HepG2 (cell line): ENCODE data around the gene RSPH9. TPM values are rescaled to one million over a fixed set of nuclear protein-coding genes. Genes with fewer than 3 reads are reported as not detected.

Experiments
- GATA4 ChIP-seq: sonication (generic); IDR thresholded peaks from 2 replicates; pipeline ENCODE4 v1.6.1; 2016; ENCODE audit warnings: antibody characterized with exemption, low read depth, borderline replicate concordance
- HDAC1 ChIP-seq: sonication (generic); formaldehyde crosslinking; IDR thresholded peaks from 2 replicates; pipeline ENCODE4 v1.5.1; 2020; ENCODE audit warnings: mild to moderate bottlenecking, missing genetic modification reagents
- HIVEP1 ChIP-seq: sonication (generic); formaldehyde crosslinking; IDR thresholded peaks from 2 replicates; pipeline ENCODE4 v1.4.0; 2020; ENCODE audit warnings: mild to moderate bottlenecking, missing genetic modification reagents
- HNF4G ChIP-seq, 2 experiments: sonication (generic) in 1 of 2; formaldehyde crosslinking in 1 of 2; IDR thresholded peaks; 2 replicates each; pipeline versions ENCODE4 v1.4.0 to v1.6.1; 2011 to 2020; ENCODE audit warnings: borderline replicate concordance in 2 of 2, low read depth in 2 of 2, mild to moderate bottlenecking in 2 of 2, low read length in 1 of 2, missing genetic modification reagents in 1 of 2, moderate library complexity in 1 of 2
- NCOA1 ChIP-seq: sonication (generic); formaldehyde crosslinking; IDR thresholded peaks from 2 replicates; pipeline ENCODE4 v1.9.0; 2021; ENCODE audit warnings: missing genetic modification reagents
- SMYD3 ChIP-seq: sonication (generic); formaldehyde crosslinking; IDR thresholded peaks from 2 replicates; pipeline ENCODE4 v1.8.1; 2023; ENCODE audit warnings: mild to moderate bottlenecking, missing genetic modification reagents
- TEAD3 ChIP-seq: optimal IDR thresholded peaks from 2 replicates; pipeline ENCODE3; 2016; ENCODE audit warnings: borderline replicate concordance
- TRAFD1 ChIP-seq: sonication (generic); formaldehyde crosslinking; IDR thresholded peaks from 2 replicates; pipeline ENCODE4 v1.5.1; 2020; ENCODE audit warnings: missing genetic modification reagents, mild to moderate bottlenecking, borderline replicate concordance
- YEATS4 ChIP-seq: sonication (generic); formaldehyde crosslinking; IDR thresholded peaks from 2 replicates; pipeline ENCODE4 v1.4.0; 2020; ENCODE audit warnings: missing genetic modification reagents, borderline replicate concordance
- ZEB1 ChIP-seq: IDR thresholded peaks from 2 replicates; pipeline ENCODE4 v1.6.1; 2012; ENCODE audit warnings: mild to moderate bottlenecking, low read depth, inconsistent platforms; ENCODE audit not compliant: insufficient replicate concordance
- ZNF205 ChIP-seq: IDR thresholded peaks from 2 replicates; pipeline ENCODE4 v1.6.1; 2018; ENCODE audit warnings: missing biosample characterization, missing genetic modification reagents
- ZNF280D ChIP-seq: sonication (generic); formaldehyde crosslinking; IDR thresholded peaks from 2 replicates; pipeline ENCODE4 v1.5.1; 2020; ENCODE audit warnings: mild to moderate bottlenecking, missing genetic modification reagents
- ZNF451 ChIP-seq: sonication (generic); formaldehyde crosslinking; IDR thresholded peaks from 2 replicates; pipeline ENCODE4 v1.5.0; 2020; ENCODE audit warnings: mild to moderate bottlenecking, missing genetic modification reagents
- polyA plus RNA-seq, 8 experiments: library from polyadenylated mRNA; depleted of rRNA in 3 of 8; stranded (reverse) in 7 of 8; unstranded in 1 of 8; fragments of >200 nt; fragmentation: Illumina TruSeq in 4 of 8; extraction: Trizol in 4 of 8; gene quantifications; 2 replicates each; pipeline versions ENCODE4 v1.2.1 to v1.2.3, GENCODE V29; 2011 to 2016; ENCODE audit warnings: low read depth in 4 of 8, missing spikeins in 1 of 8, mixed read lengths in 1 of 8; ENCODE audit not compliant: insufficient read depth in 1 of 8
- total RNA-seq, 5 experiments: library from RNA; depleted of rRNA; stranded (reverse); fragments of >200 nt; fragmentation: Illumina TruSeq; extraction: Trizol; gene quantifications; 2 replicates each; pipeline ENCODE4 v1.2.3, GENCODE V29; 2016; ENCODE audit warnings: low read depth in 1 of 5
- TF ChIP-seq, protein P1 (sequence below): sonication (generic); formaldehyde crosslinking; IDR thresholded peaks from 2 replicates; pipeline ENCODE4 v1.9.0; 2021; ENCODE audit warnings: missing genetic modification reagents, mild to moderate bottlenecking, borderline replicate concordance
- TF ChIP-seq, protein P2 (sequence below): sonication (generic); formaldehyde crosslinking; IDR thresholded peaks from 2 replicates; pipeline ENCODE4 v1.4.0; 2020; ENCODE audit warnings: mild to moderate bottlenecking, missing genetic modification reagents

Gene RSPH9
- total and polyA plus RNA-seq, 2 of the 13 experiments (the other 11 are each of a cell fraction or from before 2014, with no cell fraction given): 0.04 TPM; not detected in 1

GRCh38 chr6:43671801-43672690, 27.2 kb downstream of the RSPH9 start (continued):
- peak; percentile 67 for TF ChIP-seq TEAD3 (CRISPR knock-in tag)
- peak; percentile 75; the same call in 1 of the 2 replicates for TF ChIP-seq HDAC1 (CRISPR knock-in tag)
- TF ChIP-seq ZNF205 (CRISPR knock-in tag): peak; percentile 76; the same call in 1 of the 2 replicates
- peak; percentile 78; the same call in 1 of the 2 replicates for TF ChIP-seq ZNF451 (CRISPR knock-in tag)
- TF ChIP-seq NCOA1 (CRISPR knock-in tag): no peak
- no peak for TF ChIP-seq HNF4G (IDR thresholded peaks at IDR 0.05; ENCODE audit: borderline replicate concordance, low read depth, low read length)
- peak; percentile 10; the same call in 1 of the 2 replicates for TF ChIP-seq HNF4G (CRISPR knock-in tag; IDR thresholded peaks at IDR 0.05; ENCODE audit: borderline replicate concordance, low read depth)
- TF ChIP-seq, protein P1, sequence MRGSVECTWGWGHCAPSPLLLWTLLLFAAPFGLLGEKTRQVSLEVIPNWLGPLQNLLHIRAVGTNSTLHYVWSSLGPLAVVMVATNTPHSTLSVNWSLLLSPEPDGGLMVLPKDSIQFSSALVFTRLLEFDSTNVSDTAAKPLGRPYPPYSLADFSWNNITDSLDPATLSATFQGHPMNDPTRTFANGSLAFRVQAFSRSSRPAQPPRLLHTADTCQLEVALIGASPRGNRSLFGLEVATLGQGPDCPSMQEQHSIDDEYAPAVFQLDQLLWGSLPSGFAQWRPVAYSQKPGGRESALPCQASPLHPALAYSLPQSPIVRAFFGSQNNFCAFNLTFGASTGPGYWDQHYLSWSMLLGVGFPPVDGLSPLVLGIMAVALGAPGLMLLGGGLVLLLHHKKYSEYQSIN (CRISPR knock-in tag): no peak
- no peak; the same call in 1 of the 2 replicates for TF ChIP-seq SMYD3 (CRISPR knock-in tag)
- TF ChIP-seq, protein P2, sequence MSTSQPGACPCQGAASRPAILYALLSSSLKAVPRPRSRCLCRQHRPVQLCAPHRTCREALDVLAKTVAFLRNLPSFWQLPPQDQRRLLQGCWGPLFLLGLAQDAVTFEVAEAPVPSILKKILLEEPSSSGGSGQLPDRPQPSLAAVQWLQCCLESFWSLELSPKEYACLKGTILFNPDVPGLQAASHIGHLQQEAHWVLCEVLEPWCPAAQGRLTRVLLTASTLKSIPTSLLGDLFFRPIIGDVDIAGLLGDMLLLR: peak; percentile 25; the same call in 1 of the 2 replicates
- peak; percentile 84 for TF ChIP-seq HIVEP1 (CRISPR knock-in tag)
- peak; percentile 24; the same call in 1 of the 2 replicates for TF ChIP-seq YEATS4
- peak; percentile 88; the same call in 1 of the 2 replicates for TF ChIP-seq ZNF280D (CRISPR knock-in tag)
- no peak for TF ChIP-seq TRAFD1 (CRISPR knock-in tag)
- TF ChIP-seq ZEB1: peak; percentile 34
- peak; percentile 57; the same call in 1 of the 2 replicates for TF ChIP-seq GATA4
